ENCODE results near the gene ANXA1.

ANXA1 gene

DNA sequence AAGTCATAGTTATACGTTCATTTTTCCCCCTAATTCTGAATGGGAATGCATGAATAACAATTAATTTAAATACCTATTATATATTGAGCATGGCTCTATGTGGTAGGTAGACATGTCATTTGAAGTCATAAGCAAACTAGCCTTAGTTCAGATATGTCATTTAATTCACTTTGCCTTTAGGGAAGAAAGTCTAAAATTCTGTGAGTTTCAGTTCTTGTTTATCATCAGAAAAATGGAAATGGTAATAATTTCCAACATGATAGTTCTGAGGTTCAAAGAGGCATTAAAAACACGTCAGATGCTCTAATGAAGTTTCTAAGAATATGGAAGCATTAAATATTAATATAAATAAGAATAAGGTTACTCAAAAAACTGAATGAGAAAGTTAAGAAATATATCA is 13.1 kb upstream of the ANXA1 start:
- no peak for DNase-seq

DNA sequence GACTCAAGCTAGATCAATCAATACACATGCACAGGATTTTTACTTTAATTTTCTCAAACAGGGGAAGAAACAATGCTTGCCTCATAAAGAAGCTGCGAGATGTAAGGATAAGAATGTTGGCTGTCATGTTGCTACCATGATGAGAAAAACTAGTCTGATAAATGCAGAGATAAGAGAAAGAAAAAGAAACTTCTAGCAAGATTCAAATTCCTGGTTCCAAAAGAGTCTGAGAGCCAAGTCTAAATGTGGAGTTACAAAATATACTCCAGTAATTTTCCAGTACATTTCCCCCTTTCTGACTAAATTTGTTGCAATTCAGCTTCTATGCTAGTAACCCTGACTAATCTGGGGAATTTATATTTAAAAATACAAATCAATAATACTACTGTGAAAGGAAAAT is 10.4 kb upstream of the ANXA1 start:
- DNase-seq, result no peak

DNA sequence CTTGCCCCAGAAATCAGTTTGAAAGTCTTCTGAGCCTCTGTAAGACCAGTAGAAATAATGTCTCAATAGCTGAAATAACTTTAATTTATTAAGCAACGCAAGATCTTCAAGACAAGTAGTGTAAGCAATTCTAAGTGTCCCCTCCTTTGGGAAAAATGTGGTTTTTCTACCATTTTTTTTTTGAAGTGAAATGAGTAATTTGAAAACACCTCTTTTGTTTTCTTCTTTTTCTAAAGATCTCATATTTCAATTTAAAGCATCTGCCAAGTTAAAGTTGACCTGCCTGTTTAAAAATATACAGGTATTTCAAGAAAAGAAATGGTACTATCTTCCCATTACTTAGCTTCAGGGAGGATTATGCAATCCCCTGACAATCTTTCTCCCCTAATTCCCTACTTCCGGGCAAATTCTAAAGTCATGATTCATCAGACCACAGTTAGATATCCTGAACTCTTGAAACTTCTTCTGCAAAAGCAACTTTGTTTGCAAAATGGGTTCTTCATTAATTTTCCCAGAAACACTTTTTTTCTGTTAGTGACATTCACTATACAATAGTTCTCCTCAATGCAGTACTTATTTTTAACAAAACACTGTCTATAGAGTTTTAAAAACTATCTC is 7.8 kb upstream of the ANXA1 start:
- DNase-seq, result no peak

DNA sequence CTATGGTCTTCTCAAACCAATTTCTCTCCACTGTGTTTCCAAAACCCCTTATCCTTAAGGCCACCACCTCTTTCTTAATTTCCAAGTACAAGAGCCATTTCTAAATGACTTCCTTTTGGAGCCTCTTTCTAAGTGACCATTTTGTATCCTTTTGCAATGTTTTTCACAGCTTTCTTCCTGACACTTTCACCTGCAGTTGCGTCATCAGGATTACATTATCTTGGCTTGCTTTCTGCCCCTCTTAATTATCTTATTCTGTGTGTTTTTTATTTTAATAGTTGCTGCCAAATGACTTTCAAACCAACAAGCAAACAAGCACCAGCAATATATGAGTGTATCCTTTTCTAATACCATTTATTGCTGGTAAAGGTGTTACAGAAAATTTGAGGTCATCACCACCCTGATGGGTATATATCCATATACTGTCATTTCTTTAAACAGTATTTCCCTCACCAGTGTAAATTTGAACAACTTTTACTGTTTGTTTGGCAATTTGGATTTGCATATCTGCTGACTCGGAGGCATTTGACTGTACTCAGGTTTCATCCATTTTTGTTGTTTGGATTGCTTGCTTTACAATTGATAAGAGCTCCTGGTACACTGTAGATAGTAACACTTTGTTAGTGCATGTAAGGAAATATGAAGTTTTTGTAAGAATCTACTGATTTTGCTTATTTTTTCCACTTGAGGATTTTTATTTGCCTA is 5.4 kb upstream of the ANXA1 start:
- no peak for DNase-seq

DNA sequence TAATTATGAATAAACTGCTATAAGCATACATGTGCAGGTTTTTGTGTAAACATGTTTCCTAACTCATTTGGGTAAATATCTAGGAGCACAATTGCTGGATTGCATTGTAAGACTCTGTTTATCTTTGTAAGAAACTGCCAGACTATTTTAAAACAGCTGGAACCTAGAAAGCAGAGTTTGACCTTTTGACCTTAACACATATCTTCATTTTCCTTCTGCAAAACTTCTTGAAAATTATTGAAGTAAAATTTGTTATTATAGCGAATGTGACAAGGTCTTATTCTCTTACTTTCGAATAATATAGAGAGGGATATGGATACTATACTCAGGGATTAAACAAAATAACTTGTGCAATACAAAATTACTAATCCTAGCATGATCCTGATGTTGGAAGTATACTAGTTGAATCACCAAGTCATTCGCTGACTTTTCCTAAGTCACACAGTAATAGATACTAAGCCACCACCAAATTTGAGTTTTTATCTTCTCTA is 3.2 kb upstream of the ANXA1 start:
- no peak for DNase-seq

DNA sequence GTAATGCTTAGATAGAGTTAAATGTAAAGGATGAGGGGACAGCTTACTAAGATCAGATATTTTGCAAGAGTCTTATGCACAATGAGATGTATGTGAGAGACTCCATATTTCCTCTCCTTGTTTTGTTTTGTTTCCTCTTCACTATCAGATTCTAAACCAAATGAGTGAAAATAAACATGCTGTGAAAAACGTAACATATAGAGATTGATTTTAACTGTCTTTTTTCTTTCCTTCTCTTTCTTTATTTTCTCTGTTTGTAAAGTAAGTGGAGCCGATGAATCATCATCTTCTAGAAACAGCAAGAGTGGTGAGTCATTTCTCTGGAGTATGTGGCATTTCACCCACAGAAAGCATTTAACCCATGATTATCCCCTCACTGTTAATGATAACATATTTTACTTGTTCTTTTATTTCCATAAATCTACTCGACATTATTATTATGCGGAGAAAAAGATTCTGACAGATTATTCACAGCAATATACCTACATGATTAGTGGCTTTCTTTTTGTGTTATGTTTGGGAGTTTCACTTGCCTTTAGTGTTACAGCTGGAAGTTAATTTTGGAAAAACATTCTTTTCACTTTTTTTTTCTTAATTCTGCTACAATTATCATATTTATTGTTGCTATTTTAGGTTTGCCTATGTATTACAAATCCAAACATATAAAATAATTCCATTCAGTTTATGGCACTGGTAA is 2.1 kb upstream of the ANXA1 start:
- no peak for DNase-seq

DNA sequence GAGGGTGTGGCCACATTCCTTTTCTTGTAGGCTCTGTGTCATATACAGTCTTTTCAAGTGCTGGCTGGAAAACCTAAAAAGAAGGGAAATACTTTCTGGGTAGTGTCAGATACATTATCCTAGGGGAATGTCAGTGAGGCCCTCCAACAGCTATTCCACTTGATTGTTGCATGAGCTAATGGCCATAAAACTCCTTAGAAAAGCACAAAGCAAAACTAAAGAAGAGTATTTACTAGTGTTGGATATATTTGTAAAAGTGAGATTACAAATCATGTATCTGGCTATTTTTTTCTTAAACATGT is 829 bp downstream of the ANXA1 start:
- DNase-seq, result no peak

DNA sequence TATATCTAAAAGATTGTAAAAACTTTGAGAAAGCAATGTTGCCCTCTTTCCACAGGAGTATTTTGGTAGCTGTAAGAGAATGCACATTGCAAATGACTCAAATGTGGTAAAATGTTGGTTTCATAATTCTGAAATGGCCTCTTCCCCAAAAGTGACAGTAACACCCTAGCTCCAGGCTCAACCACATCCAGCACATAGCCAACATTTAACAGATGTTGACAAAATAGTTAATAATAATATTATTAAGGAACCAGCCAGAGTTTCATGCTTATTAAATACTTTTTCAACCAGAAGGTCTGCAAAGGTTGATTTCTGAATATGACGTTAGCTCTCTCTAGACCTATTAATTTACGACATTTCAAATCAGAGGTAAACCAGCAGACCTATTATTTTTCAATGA is 1.3 kb downstream of the ANXA1 start:
- no peak for DNase-seq

DNA sequence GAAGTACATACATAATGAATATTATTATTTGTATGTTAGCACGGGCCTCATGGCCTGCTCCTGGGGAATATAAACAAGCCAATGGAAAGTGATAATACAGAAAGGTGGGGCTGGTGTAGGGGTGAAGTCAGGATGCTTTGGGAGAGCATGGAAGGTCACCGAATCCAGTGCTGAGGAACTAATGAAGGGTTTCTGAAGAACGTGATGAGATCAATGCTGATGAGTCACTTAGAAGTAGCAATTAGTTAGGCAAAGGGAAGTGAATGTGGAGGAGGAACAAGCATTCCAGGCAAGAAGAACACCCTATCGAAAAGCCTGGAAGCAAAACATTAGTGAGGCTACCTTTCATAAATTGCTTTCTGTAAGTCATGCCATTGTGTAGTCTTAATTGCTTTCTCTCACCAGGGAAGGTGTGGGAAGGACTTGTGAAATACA is 2.1 kb downstream of the ANXA1 start:
- no peak for DNase-seq

DNA sequence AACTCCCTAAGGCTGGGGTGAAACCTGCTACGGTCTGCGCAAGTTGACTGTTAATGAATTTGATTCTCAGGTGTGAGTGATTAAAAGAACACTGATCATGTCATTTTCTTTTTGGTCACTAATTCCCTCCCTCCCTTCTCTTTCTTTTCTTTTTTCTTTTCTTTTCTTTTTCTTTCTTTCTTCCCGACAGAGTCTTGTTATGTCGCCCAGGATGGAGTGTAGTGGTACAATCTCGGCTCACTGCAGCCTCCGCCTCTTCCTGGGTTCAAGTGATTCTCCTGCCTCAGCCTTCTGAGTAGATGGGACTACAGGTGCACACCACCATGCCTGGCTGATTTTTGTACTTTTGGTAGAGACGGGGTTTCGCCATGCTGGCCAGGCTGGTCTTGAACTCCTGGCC is 2.6 kb downstream of the ANXA1 start:
- DNase-seq, result no peak

DNA sequence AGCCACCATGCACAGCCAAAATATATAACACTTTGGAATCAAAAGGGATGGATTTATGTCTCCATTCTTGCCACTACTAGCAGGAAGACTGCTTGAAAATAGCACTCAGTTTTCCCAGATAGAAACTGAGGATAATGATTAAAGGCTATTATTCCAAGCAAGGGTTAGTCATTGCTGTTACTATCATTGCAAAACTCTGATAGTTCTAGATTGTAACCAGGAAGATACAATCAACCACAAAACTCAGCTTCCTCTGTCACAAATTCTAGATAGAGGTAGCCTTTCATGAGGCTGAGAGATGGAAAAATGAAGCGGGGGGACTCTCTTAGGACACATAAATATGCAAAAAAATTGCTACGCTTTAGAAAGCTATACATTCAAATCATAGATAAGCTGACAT is 3.1 kb downstream of the ANXA1 start:
- DNase-seq, result no peak

DNA sequence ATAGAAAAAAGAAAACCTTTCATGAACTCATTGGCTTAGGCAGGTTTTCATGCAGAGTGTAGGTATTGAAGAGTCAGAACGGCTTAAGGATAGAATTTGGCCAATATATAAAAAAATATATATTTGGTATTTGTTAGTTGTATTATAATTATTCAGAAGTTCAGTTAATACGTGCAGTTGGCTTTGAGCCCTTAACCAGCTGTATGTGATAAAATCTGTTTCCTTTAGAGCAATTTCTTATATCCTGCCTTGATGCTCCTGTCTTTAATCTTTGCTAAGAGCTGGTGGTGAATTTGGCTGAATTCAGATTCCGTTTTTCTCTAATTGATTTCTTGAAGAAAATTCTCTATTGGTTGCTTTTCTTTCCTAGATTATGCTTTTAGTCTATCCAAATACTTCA is 3.7 kb downstream of the ANXA1 start:
- DNase-seq, result no peak

DNA sequence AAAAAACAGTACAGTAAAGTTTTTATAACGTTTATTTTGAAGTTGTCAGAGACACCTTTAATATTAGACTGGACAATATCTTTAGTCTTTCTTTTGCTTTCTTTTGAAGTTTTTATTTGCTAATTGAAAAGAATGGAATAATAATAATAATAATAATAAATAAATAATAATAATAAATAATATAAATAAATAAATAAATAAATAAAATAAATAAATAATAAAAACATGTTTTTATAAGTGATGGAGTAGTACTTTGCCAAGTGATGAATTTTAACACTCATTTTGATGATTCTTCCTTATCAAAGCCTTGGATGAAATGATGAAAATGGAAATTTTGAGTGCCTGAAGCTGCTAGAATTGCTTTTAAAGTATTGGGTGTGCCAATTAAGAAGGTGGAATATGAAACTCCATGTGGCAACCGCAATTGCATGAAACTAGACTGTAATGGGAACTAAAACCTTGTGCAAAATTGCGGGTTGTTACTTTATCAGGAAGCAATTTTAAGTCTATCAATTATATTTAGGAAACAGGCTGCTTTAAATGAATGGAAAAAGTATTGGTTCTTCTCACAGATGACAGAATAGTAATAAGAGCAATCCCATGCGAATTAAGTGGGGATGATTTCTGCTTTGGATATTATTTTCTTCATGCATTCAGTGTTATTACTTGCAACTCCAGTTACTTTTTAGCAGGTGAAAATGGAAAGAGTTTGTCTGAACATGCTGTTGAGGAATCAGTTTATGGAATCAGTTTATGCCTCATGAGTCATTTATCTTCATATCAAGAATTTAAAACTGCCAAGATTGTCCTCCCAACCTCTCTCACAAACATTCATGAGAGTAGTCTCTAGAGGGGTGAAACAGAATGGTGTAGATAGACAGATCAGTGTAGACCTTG is 4.6 kb downstream of the ANXA1 start:
- no peak for DNase-seq

DNA sequence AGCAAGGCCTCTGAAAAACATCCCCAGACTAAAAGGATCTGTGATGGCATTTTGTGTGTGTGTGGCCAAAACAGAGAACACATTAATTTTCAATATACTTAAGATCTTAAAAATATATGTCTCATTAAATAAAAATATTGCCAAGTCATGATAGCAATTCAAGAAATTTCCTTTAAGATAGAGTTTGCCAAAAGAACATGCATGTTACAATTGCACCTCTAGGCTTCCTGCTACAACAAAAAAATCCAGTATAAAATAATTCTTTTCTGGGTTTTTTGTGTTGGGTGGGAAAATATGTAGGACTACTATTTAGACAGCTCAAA is 5.2 kb downstream of the ANXA1 start:
- DNase-seq, result no peak

DNA sequence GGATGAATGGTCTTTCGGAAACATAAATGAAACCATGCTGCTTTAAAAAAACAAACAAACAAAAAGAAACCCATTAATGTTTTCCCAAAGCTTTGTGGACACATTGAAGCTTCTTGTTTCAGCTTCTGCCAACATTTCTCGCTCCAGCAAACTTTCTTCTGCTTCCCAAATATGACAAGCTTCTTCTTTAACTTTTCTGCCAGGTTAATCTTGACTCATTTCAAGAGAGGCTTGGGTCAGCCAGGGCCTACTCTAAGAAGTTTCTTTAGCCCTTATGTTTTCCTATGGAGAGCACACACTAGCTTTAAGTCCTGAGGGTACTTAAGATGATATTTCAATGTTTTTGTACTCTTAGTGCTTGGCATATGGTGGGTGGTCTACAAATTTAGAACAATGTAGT is 6.1 kb downstream of the ANXA1 start:
- DNase-seq, result no peak

DNA sequence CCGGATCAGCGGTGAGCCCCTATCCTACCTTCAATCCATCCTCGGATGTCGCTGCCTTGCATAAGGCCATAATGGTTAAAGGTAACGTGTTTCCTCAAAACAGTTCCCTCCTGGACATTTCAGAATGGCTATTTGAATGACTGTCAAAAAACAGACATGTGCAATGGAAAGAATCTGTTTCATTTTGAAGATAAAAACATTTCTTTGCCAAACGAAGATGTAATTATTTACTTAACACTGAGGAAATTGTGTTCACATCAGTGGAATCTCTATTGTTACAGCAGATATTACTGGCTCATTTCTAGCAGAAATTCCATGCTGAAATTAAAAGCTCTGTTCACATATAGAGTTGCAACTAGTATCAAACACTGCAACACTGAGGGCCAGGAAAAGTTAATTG is 7.1 kb downstream of the ANXA1 start:
- no peak for DNase-seq

DNA sequence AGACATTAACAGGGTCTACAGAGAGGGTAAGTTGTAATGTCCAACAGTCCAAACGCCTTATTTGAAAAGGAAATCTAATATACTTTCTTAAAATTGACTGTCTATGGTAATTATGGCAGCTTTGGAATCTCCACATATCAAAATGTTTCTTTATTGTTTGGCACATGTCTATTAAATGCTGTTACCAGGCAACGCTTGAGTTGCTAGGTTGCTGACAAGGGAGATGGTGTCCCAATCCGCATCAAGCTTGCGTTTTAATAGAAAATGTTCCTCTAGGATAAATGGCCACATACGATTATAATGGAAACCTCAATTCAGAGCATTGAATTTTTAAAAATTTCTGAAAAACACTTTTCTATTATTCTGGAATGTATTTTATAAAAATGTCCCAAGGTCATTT is 9.2 kb downstream of the ANXA1 start:
- no peak for DNase-seq

DNA sequence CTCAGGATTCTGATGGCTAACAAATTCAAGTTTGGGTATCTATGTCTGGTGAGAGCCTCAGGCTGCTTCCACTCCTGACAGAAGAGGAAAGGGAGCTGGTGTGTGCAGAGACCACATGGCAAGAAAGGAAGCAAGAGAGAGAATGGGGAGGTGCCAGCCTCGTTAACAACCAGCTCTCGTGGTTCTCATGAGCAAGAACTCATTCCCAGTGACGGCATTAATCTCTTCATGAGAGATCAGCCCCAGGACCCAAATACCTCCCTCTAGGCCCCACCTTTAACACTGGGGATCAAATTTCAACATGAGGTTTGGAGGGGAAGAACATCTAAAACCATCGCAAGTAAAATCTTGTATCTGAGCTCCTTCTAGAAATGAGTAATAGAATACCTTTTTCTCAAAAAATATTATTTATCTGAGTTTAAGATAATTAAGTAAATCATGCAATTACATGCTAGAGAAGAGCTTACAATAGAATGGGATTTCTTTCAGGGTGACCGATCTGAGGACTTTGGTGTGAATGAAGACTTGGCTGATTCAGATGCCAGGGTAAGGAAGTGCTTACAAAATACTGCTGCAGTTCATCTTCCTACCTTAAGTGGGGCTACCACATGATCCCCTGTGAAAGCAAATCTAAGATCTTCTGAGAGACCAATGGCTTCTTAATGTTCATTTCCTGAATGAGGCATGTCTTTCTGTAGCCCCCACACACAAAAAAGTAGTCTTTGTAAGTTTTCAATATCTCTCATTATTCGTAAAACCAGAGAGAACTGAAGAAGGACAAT is 11.5 kb downstream of the ANXA1 start:
- DNase-seq, result no peak

DNA sequence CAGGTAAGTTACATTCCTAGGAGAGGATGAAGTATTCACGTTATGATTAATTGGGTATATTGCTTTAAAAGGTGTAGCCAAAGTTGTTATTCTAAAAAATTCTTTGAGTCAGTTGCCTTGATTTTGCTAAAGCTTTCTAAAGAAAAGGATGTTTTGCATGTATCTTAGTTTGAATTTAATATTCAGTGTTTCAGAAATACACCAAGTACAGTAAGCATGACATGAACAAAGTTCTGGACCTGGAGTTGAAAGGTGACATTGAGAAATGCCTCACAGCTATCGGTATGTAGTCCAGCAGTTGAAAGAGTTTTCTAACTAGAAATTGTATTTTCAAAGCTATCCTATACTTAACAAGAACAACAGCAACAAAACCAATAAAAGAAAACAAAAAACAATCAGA is 14.2 kb downstream of the ANXA1 start:
- DNase-seq, result no peak

DNA sequence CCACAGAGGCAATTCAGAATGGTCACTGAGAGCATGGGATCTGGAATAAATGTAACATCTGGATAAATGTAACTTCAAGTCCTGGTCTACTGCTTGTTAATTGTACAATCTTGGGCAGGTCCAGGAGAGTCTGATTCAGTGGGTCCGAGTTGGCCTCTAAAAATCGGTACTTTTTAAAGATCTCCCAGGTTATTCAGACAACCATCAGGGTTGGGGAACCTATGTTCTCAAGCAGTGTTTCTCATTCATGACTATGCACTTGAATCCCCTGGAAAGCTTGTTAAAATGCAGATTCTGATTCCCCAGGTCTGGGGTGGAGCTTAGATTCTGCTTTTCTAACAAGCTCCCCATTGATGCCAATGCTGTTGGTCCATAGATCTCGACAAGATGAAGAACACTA is 14.8 kb downstream of the ANXA1 start:
- DNase-seq, result no peak

DNA sequence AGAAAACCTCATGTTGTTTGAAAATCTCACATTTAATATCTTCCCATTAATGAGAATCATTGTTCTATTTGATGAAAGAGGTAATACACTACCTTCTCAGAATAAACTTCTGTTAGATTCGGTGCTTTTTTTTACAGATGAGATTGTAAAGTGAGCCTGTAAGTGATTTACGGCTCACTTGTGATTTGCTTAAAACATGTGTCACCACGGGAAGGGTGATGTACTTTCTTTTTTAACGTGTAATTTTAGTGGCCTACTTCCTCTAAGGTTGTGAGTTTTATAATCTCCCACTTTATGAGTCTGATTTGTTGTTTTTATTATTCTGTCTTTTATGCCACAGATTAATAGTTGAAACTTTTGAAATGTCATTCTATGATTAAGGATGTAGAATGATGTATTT is 15.9 kb downstream of the ANXA1 start:
- no peak for DNase-seq

DNA sequence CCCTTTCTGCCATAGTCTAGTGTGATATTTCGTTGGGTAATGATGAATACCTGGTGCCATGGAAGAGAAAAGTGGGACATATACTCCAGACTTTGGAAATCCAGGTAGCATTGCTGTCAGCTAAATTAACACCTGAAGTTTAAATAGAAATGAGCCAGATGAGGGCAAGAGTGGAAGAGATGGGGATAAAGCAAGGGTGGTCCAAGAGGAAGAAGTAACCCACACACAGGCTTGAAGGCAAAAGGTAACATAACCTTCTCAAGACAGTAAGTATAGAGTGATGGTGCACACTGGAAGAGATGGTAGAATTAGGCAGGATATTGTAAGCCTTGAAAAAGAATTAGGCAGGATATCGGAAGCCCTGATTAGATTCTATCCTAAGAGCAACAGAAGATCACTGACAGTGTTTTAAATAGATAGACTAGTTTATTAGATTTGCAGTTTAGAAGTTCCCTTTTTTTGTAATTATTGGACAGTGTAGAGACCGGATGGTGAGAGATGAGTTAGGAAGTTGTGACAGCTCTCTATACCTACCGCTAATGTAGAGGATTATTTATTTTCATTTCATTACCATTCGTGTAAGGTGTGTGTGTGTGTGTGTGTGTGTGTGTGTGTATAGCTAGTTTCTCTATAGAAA is 16.8 kb downstream of the ANXA1 start:
- no peak for DNase-seq
